Type B pancreatic cell (in vitro differentiated cells): ENCODE data around the gene PI4KA. TPM values are rescaled to one million over a fixed set of nuclear protein-coding genes. Genes with fewer than 3 reads are reported as not detected.
"Not testable (repeated sequence)": the region's sequence is repeated elsewhere in the genome, so short reads cannot be mapped to it uniquely, and the experiment has no call there.

Experiments
- DNase-seq: peaks from one replicate; pipeline ENCODE4 v3.0.0; 2021; ENCODE audit warnings: mixed read lengths; ENCODE audit not compliant: unreplicated experiment; ENCODE audit errors: extremely low spot score
- H3K27ac Mint-ChIP-seq: 2 replicates; pipeline ENCODE4 v1.8.0; 2021; ENCODE audit warnings: mild to moderate bottlenecking, mixed read lengths
- H3K27me3 Mint-ChIP-seq: 2 replicates; pipeline ENCODE4 v1.8.0; 2021; ENCODE audit warnings: mixed read lengths
- H3K36me3 Mint-ChIP-seq: 2 replicates; pipeline ENCODE4 v1.8.0; 2021; ENCODE audit warnings: mixed read lengths
- H3K4me1 Mint-ChIP-seq: one replicate; pipeline ENCODE4 v1.8.0; 2021; ENCODE audit warnings: mixed read lengths; ENCODE audit not compliant: unreplicated experiment
- H3K4me3 Mint-ChIP-seq: 2 replicates; pipeline ENCODE4 v1.8.0; 2021; ENCODE audit warnings: mild to moderate bottlenecking, mixed read lengths
- H3K9me3 Mint-ChIP-seq: 2 replicates; pipeline ENCODE4 v1.8.0; 2021; ENCODE audit warnings: mixed read lengths
- CTCF ChIP-seq: fragments of 200-600 bp; sonication (generic); conservative IDR thresholded peaks from 2 replicates; pipeline ENCODE4 v1.5.0; 2021; ENCODE audit warnings: antibody characterized with exemption, mild to moderate bottlenecking
- total RNA-seq: library from RNA; stranded (reverse); gene quantifications from 2 replicates; pipeline ENCODE4 v1.2.1, GENCODE V29; 2021; ENCODE audit warnings: low replicate concordance

The PI4KA gene
- total RNA-seq, 1 donor from 2014 or later, result 120 TPM

- H3K9me3 Mint-ChIP-seq, result not testable (repeated sequence)
- Mint-ChIP-seq H3K27ac (peak overlapping the region; percentile 43), H3K4me3 (peak overlapping the region; percentile 98)
Observed at GRCh38 chr22:20701680-20702136, 156.9 kb downstream of the PI4KA start.

GRCh38 chr22:20700347-20700746 is 158.3 kb downstream of the PI4KA start:
- peaks cover 14% of the 10 kb centered on the region for H3K27me3 Mint-ChIP-seq
- not testable (repeated sequence) for DNase-seq, H3K36me3 Mint-ChIP-seq, H3K4me1 Mint-ChIP-seq, H3K4me3 Mint-ChIP-seq, H3K9me3 Mint-ChIP-seq, H3K27ac Mint-ChIP-seq

More at GRCh38 chr22:20701680-20702136, 156.9 kb downstream of the PI4KA start:
- not testable (repeated sequence) for H3K36me3 Mint-ChIP-seq, H3K4me1 Mint-ChIP-seq, DNase-seq
- H3K27me3 Mint-ChIP-seq, result peaks cover 18% of the 10 kb centered on the region

- H3K27me3 Mint-ChIP-seq, H3K36me3 Mint-ChIP-seq, H3K27ac Mint-ChIP-seq, H3K4me1 Mint-ChIP-seq, DNase-seq, H3K9me3 Mint-ChIP-seq: not testable (repeated sequence)
- H3K4me3 Mint-ChIP-seq, result peak overlapping the region; percentile 39
Observed at GRCh38 chr22:20699856-20700255, 158.8 kb downstream of the PI4KA start.

GRCh38 chr22:20697481-20698113 is 161.0 kb downstream of the PI4KA start:
- not testable (repeated sequence) for H3K9me3 Mint-ChIP-seq, H3K4me1 Mint-ChIP-seq, H3K36me3 Mint-ChIP-seq, H3K27me3 Mint-ChIP-seq
- TF ChIP-seq CTCF, result peak; percentile 89
- H3K27ac Mint-ChIP-seq, result peak overlapping the region; percentile 53
- H3K4me3 Mint-ChIP-seq, result peak overlapping the region; percentile 28
- peak; percentile 88 for DNase-seq

GRCh38 chr22:20696056-20696455 is 162.6 kb downstream of the PI4KA start:
- H3K4me3 Mint-ChIP-seq, H3K27ac Mint-ChIP-seq, H3K27me3 Mint-ChIP-seq, DNase-seq, H3K4me1 Mint-ChIP-seq, H3K9me3 Mint-ChIP-seq, H3K36me3 Mint-ChIP-seq: not testable (repeated sequence)

GRCh38 chr22:20695205-20695604 is 163.4 kb downstream of the PI4KA start:
- H3K4me3 Mint-ChIP-seq, H3K36me3 Mint-ChIP-seq, H3K27me3 Mint-ChIP-seq, H3K4me1 Mint-ChIP-seq, H3K9me3 Mint-ChIP-seq, DNase-seq, H3K27ac Mint-ChIP-seq: not testable (repeated sequence)

- not testable (repeated sequence) for H3K27me3 Mint-ChIP-seq, H3K4me1 Mint-ChIP-seq, H3K9me3 Mint-ChIP-seq, DNase-seq, H3K27ac Mint-ChIP-seq, H3K4me3 Mint-ChIP-seq, H3K36me3 Mint-ChIP-seq
Observed at GRCh38 chr22:20694256-20694655, 164.4 kb downstream of the PI4KA start.

GRCh38 chr22:20692926-20693325 is 165.7 kb downstream of the PI4KA start:
- peak; percentile 3 for DNase-seq
- H3K4me3 Mint-ChIP-seq, H3K36me3 Mint-ChIP-seq, H3K27me3 Mint-ChIP-seq, H3K4me1 Mint-ChIP-seq, H3K9me3 Mint-ChIP-seq, H3K27ac Mint-ChIP-seq: not testable (repeated sequence)

GRCh38 chr22:20690586-20691317 is 167.9 kb downstream of the PI4KA start:
- not testable (repeated sequence) for H3K9me3 Mint-ChIP-seq, H3K36me3 Mint-ChIP-seq, H3K27me3 Mint-ChIP-seq, H3K4me1 Mint-ChIP-seq, H3K4me3 Mint-ChIP-seq, H3K27ac Mint-ChIP-seq
- peak; percentile 51 for DNase-seq

GRCh38 chr22:20687356-20688172 is 171.0 kb downstream of the PI4KA start:
- H3K27ac Mint-ChIP-seq, DNase-seq, H3K4me1 Mint-ChIP-seq, H3K9me3 Mint-ChIP-seq, H3K36me3 Mint-ChIP-seq, H3K27me3 Mint-ChIP-seq, H3K4me3 Mint-ChIP-seq: not testable (repeated sequence)

GRCh38 chr22:20685764-20686163 is 172.8 kb downstream of the PI4KA start:
- H3K4me3 Mint-ChIP-seq, H3K9me3 Mint-ChIP-seq, H3K36me3 Mint-ChIP-seq, H3K4me1 Mint-ChIP-seq, H3K27me3 Mint-ChIP-seq, DNase-seq, H3K27ac Mint-ChIP-seq: not testable (repeated sequence)

- H3K27ac Mint-ChIP-seq, DNase-seq, H3K4me1 Mint-ChIP-seq, H3K27me3 Mint-ChIP-seq, H3K36me3 Mint-ChIP-seq, H3K9me3 Mint-ChIP-seq, H3K4me3 Mint-ChIP-seq: not testable (repeated sequence)
Observed at GRCh38 chr22:20678792-20679435, 179.7 kb downstream of the PI4KA start.
